Natural killer cell treated with Interleukin-12 subunit alpha and Interleukin-12 subunit beta and Interleukin-15 and Interleukin-18, amount 100 ng/mL, for 72 hours (primary cell): ENCODE data around the gene CLEC11A. TPM values are rescaled to one million over a fixed set of nuclear protein-coding genes. Genes with fewer than 3 reads are reported as not detected.
"Not testable (repeated sequence)": the region's sequence is repeated elsewhere in the genome, so short reads cannot be mapped to it uniquely, and the experiment has no call there.

Experiments used
- ATAC-seq, 2 donors: fragments of 150-1000 bp; cut with Tn5 transposase in 1 of 2; sonication (Bioruptor Pico), chemical (Tn5 transposase) in 1 of 2; 2 replicates each; pipeline ENCODE4 v1.10.0; 2021
- DNase-seq: peaks from one replicate; pipeline ENCODE4 v3.0.0; 2022; ENCODE audit warnings: low spot score
- H3K27ac Mint-ChIP-seq, 2 donors: 1 replicate in 1 of 2; 2 replicates in 1 of 2; pipeline ENCODE4 v1.8.0; 2022; ENCODE audit warnings: mixed read lengths in 2 of 2, mild to moderate bottlenecking in 1 of 2, moderate library complexity in 1 of 2
- H3K27me3 Mint-ChIP-seq, 2 donors: 1 replicate in 1 of 2; 2 replicates in 1 of 2; pipeline ENCODE4 v1.8.0; 2022; ENCODE audit warnings: mixed read lengths in 2 of 2
- H3K36me3 Mint-ChIP-seq: one replicate; pipeline ENCODE4 v1.8.0; 2022; ENCODE audit warnings: mixed read lengths
- H3K4me1 Mint-ChIP-seq, 2 donors: 1 replicate in 1 of 2; 2 replicates in 1 of 2; pipeline ENCODE4 v1.8.0; 2022; ENCODE audit warnings: low read depth in 2 of 2, mixed read lengths in 2 of 2, mild to moderate bottlenecking in 1 of 2
- H3K4me3 Mint-ChIP-seq: one replicate; pipeline ENCODE4 v1.8.0; 2022; ENCODE audit warnings: mixed read lengths
- H3K9me3 Mint-ChIP-seq: 2 replicates; pipeline ENCODE4 v1.8.0; 2022; ENCODE audit warnings: mixed read lengths
- total RNA-seq, 2 donors: library from RNA; stranded (reverse); gene quantifications; one replicate each; pipeline ENCODE4 v1.2.3, GENCODE V29; 2022

The CLEC11A gene
- total RNA-seq, 2 donors from 2014 or later = 1.1 to 1.2 TPM

DNA sequence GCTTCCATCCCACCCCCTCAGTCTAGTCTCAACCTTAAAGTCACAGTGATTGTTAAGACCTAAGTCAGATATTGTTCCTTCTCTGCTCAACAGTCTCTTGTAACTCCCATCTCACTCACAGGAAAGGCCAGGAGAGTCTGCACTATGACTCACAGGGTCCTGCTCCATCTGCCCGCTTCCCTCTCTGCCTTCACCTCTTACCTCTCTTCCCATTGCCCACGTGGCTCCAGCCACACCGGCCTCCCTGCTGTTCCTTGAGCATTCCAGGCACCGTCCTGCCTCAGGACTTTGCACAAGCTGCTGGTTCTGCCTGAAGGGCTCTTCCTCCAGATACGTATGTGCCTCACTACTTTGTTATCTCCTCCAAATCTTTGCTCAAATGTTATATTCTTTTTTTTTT, 44.1 kb downstream of the CLEC11A start:
- H3K27ac Mint-ChIP-seq, H3K4me1 Mint-ChIP-seq, H3K4me3 Mint-ChIP-seq, H3K36me3 Mint-ChIP-seq, H3K9me3 Mint-ChIP-seq, DNase-seq, ATAC-seq: not testable (repeated sequence)
- H3K27me3 Mint-ChIP-seq = peaks cover 5 to 15% of the 10 kb centered on the region in 2 donors

DNA sequence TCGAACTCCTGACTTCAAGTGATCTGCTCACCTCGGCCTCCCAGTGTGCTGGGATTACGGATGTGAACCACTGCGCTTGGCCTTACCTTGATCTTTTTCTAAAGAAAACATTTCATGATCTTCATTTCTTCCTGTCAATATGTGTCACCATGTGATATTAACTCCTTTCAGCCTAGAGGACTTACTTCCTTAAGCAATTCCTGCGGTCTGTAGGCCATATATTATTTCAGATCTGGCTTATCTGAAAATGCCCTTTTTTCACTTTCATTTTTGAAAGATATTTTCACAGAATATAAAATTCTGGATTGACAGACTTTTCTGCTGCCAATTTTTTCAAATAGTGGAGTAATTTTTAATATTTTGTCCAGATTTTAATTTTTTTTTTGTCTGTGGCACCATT, 45.1 kb downstream of the CLEC11A start:
- Mint-ChIP-seq H3K36me3 (no peaks in the 10 kb centered on the region), H3K4me3 (no peak overlapping the region), H3K27ac (no peak overlapping the region), H3K9me3 (no peaks in the 10 kb centered on the region), H3K4me1 (no peaks in the 10 kb centered on the region), H3K27me3 (peaks cover 5 to 15% of the 10 kb centered on the region in 2 donors)
- no peak for ATAC-seq
- DNase-seq = no peak

DNA sequence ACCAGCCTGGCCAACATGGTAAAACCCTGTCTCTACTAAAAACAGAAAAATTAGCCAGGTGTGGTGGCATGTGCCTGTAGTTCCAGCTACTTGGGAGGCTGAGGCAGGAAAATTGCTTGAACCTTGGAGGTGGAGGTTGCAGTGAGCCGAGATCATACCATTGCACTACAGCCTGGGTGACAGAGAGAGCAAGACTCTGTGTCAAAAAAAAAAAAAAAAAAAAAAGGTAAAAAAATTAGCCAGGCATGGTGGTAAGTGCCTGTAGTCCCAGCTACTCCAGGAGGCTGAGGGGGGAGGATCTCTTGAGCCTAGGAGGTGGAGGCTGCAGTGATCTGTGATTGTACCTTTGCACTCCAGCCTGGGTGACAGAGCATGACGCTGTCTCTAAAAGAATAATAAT, 47.0 kb downstream of the CLEC11A start, which contains the start of gene GPR32:
GPR32 (plus strand) TSS at position 301 of the 400 bp plus-strand sequence. CDS start 137 bp downstream, outside the sequence.
- H3K9me3 Mint-ChIP-seq, DNase-seq, H3K4me3 Mint-ChIP-seq, H3K36me3 Mint-ChIP-seq, H3K4me1 Mint-ChIP-seq, H3K27ac Mint-ChIP-seq, ATAC-seq: not testable (repeated sequence)
- H3K27me3 Mint-ChIP-seq = peaks cover 5 to 14% of the 10 kb centered on the region in 2 donors

DNA sequence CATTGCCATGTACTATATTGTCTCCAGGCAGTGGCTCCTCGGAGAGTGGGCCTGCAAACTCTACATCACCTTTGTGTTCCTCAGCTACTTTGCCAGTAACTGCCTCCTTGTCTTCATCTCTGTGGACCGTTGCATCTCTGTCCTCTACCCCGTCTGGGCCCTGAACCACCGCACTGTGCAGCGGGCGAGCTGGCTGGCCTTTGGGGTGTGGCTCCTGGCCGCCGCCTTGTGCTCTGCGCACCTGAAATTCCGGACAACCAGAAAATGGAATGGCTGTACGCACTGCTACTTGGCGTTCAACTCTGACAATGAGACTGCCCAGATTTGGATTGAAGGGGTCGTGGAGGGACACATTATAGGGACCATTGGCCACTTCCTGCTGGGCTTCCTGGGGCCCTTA, 47.7 kb downstream of the CLEC11A start:
- peaks cover 5 to 14% of the 10 kb centered on the region in 2 donors for H3K27me3 Mint-ChIP-seq
- no peak overlapping the region for H3K4me3 Mint-ChIP-seq
- no peaks in the 10 kb centered on the region for H3K9me3 Mint-ChIP-seq
- no peaks in the 10 kb centered on the region for H3K4me1 Mint-ChIP-seq
- no peak for DNase-seq
- H3K27ac Mint-ChIP-seq = no peak overlapping the region
- no peaks in the 10 kb centered on the region for H3K36me3 Mint-ChIP-seq
- no peak for ATAC-seq

DNA sequence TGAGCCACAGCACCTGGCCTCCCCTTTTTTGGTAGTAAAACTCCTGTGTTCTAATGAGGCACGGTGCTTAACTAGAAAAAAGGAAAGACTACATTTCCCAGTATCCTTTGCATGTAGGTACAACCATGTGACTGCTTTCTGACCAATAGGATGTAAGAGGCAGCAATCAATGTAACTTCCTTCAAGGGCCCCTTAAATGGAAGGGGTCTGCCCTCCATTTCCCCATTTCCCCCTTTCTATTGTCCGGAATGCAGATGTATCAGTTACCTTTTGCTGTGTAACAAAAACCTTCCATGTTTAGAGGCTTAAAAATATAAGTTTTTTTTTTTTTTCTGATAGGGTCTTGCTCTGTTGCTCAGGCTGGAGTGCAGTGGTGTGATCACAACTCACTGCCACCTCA, 49.3 kb downstream of the CLEC11A start:
- ATAC-seq = no peak
- no peak for DNase-seq
- H3K4me3 Mint-ChIP-seq = no peak overlapping the region
- no peaks in the 10 kb centered on the region for H3K9me3 Mint-ChIP-seq
- H3K27ac Mint-ChIP-seq = no peak overlapping the region
- H3K36me3 Mint-ChIP-seq = no peaks in the 10 kb centered on the region
- peaks cover 12 to 15% of the 10 kb centered on the region in 2 donors for H3K27me3 Mint-ChIP-seq
- no peaks in the 10 kb centered on the region for H3K4me1 Mint-ChIP-seq

DNA sequence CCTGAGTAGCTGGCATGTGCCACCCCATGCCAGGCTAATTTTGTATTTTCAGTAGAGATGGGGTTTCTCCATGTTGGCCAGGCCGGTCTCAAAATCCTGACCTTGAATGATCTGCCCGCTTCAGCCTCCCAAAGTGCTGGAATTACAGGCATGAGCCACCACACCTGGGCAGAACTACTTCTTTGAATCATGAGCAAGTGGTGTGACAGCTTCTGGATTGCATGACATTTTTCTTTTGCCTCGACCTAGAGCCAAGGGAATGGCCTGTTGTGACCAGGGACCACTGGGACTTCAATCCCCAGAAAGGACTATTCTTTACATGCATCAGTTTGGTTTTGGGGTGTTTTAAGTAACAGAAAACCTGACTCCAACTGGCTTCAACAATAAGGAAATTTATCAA, 49.7 kb downstream of the CLEC11A start:
- not testable (repeated sequence) for H3K27ac Mint-ChIP-seq, H3K4me3 Mint-ChIP-seq, H3K4me1 Mint-ChIP-seq, H3K36me3 Mint-ChIP-seq, H3K9me3 Mint-ChIP-seq, ATAC-seq, DNase-seq
- H3K27me3 Mint-ChIP-seq = peaks cover 16 to 18% of the 10 kb centered on the region in 2 donors

DNA sequence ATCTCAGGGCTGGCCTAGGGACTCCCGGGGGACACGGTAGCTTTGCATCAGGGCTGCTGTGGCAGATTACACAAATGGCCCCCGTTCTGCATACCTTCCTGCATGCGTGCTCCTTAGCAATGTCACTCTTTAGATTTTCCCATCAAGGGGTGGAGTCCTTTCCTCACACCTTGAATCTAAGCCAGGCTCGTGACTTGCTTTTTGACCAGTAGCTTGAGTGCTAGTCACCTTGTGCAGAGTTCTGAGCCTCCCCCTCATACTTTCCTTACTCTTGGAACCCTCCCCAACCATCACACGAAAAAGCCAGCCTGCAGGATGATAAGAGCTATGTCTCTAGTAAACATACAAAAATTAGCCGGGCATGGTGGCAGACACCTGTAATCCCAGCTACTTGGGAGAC, 50.3 kb downstream of the CLEC11A start:
- H3K9me3 Mint-ChIP-seq, ATAC-seq, DNase-seq, H3K4me1 Mint-ChIP-seq, H3K36me3 Mint-ChIP-seq, H3K4me3 Mint-ChIP-seq, H3K27ac Mint-ChIP-seq: not testable (repeated sequence)
- H3K27me3 Mint-ChIP-seq = peaks cover 20 to 22% of the 10 kb centered on the region in 2 donors

Other genes with a start within 250 kb of the CLEC11A start
- 100 to 1,000 TPM in 1 of 2 donors, 10 to 100 TPM in 1; 84.1 to 106 TPM for gene EMC10, start 246.9 kb upstream of the CLEC11A start, total RNA-seq
- 1 to 10 TPM in 1 of 2 donors, not detected in 1; 1.1 TPM for gene GARIN5A, start 246.5 kb upstream of the CLEC11A start, total RNA-seq
- 10 to 100 TPM; 39.8 to 46.0 TPM for gene JOSD2, start 212.2 kb upstream of the CLEC11A start, total RNA-seq
- not detected for gene ASPDH, start 209.5 kb upstream of the CLEC11A start, total RNA-seq
- not detected for gene LRRC4B, start 154.9 kb upstream of the CLEC11A start, total RNA-seq
- not detected for gene SYT3, start 83.5 kb upstream of the CLEC11A start, total RNA-seq
- not detected for gene C19orf81, start 73.9 kb upstream of the CLEC11A start, total RNA-seq
- gene SHANK1, start 3.6 kb upstream of the CLEC11A start, total RNA-seq = not detected
- not detected for gene GPR32, start 47.1 kb downstream of the CLEC11A start, total RNA-seq
- gene ACP4, start 67.1 kb downstream of the CLEC11A start, total RNA-seq = not detected
- gene KLK1, start 100.4 kb downstream of the CLEC11A start, total RNA-seq = not detected
- gene KLK15, start 110.2 kb downstream of the CLEC11A start, total RNA-seq = not detected
- gene KLK3, start 131.6 kb downstream of the CLEC11A start, total RNA-seq = not detected
- not detected for gene KLK2, start 150.1 kb downstream of the CLEC11A start, total RNA-seq
- gene KLK4, start 188.0 kb downstream of the CLEC11A start, total RNA-seq = not detected
- not detected for gene KLK5, start 229.7 kb downstream of the CLEC11A start, total RNA-seq
- not detected for gene KLK6, start 246.2 kb downstream of the CLEC11A start, total RNA-seq